ENCODE data around the gene KSR1. TPM values are rescaled to one million over a fixed set of nuclear protein-coding genes. Genes with fewer than 3 reads are reported as not detected.

Gene KSR1
- total and polyA plus RNA-seq, 2 of the 8 experiments (the other 6 are each of a cell fraction or from before 2014, with no cell fraction given) = 14.1 to 34.7 TPM

GRCh38 chr17:27485716-27486495 is 29.7 kb downstream of the KSR1 start (continued):
- TF ChIP-seq CHD7 (IDR thresholded peaks at IDR 0.05; ENCODE audit: insufficient replicate concordance, low read length) (no peak), SP1 (IDR thresholded peaks at IDR 0.05; ENCODE audit: low read depth, low read length) (no peak), POLR2AphosphoS5 (IDR thresholded peaks at IDR 0.05; ENCODE audit: low read depth, low read length) (no peak), TCF12 (IDR thresholded peaks at IDR 0.05; ENCODE audit: low read depth, low read length) (no peak), TAF1 (IDR thresholded peaks at IDR 0.05; ENCODE audit: low read depth, low read length) (no peak), GTF2F1 (IDR thresholded peaks at IDR 0.05; ENCODE audit: borderline replicate concordance, low read depth, low read length) (no peak), CBX5 (IDR thresholded peaks at IDR 0.05; ENCODE audit: low read depth, low read length) (no peak), CTCF (IDR thresholded peaks at IDR 0.05; ENCODE audit: control extremely low read depth in 1 of 3, insufficient read depth in 1 of 3, low read depth in 1 of 3, low read length in 3 of 3) (no peak)

Data from H1 (cell line).